Lower lobe of right lung (tissue), 2 donors: ENCODE measurements around the gene SCART1. TPM values are rescaled to one million over a fixed set of nuclear protein-coding genes. Genes with fewer than 3 reads are reported as not detected.

ENCODE experiments used
- ATAC-seq, 2 donors: fragments of 200-7000 bp; cut with Tn5 transposase; one replicate each; pipeline ENCODE4 v1.9.1; 2020 to 2022; ENCODE audit warnings: mild to moderate bottlenecking in 2 of 2, moderate library complexity in 2 of 2
- DNase-seq: peaks from one replicate; pipeline ENCODE4 v3.0.0-alpha.2; 2020
- H3K27ac ChIP-seq: fragments of 200-600 bp; one replicate; pipeline ENCODE4 v1.8.0; 2022
- H3K27me3 ChIP-seq: fragments of 200-600 bp; one replicate; pipeline ENCODE4 v1.8.0; 2022; ENCODE audit warnings: low read depth
- H3K36me3 ChIP-seq: fragments of 200-600 bp; one replicate; pipeline ENCODE4 v1.8.0; 2022; ENCODE audit warnings: mild to moderate bottlenecking
- H3K4me1 ChIP-seq: fragments of 200-600 bp; one replicate; pipeline ENCODE4 v1.8.0; 2022
- H3K4me3 ChIP-seq: fragments of 200-600 bp; one replicate; pipeline ENCODE4 v1.8.0; 2022; ENCODE audit warnings: mild to moderate bottlenecking
- H3K9me3 ChIP-seq: fragments of 200-600 bp; one replicate; pipeline ENCODE4 v1.8.0; 2022
- intact Hi-C: fragments of 100-400 bp; cut with DNase I; formaldehyde crosslinking; loops from one replicate; pipeline ENCODE4 v1.11.0; 2022
- total RNA-seq: library from RNA; stranded (reverse); fragmentation: NEBNext Ultra II Directional; extraction: Animal tissue kit (Norgen Biotek cat#: 25700); gene quantifications from one replicate; pipeline ENCODE4 v1.2.1, GENCODE V29; 2021
- TF ChIP-seq, protein P1 (sequence below): fragments of 200-600 bp; IDR thresholded peaks from one replicate; pipeline ENCODE4 v1.8.0; 2022; ENCODE audit warnings: antibody characterized with exemption, mild to moderate bottlenecking
- donor health status: DM: no; HTN: yes; CAD: no; lungs with severe emphysema.

The SCART1 gene
- total RNA-seq, 1 donor from 2014 or later = 2.4 TPM

DNA sequence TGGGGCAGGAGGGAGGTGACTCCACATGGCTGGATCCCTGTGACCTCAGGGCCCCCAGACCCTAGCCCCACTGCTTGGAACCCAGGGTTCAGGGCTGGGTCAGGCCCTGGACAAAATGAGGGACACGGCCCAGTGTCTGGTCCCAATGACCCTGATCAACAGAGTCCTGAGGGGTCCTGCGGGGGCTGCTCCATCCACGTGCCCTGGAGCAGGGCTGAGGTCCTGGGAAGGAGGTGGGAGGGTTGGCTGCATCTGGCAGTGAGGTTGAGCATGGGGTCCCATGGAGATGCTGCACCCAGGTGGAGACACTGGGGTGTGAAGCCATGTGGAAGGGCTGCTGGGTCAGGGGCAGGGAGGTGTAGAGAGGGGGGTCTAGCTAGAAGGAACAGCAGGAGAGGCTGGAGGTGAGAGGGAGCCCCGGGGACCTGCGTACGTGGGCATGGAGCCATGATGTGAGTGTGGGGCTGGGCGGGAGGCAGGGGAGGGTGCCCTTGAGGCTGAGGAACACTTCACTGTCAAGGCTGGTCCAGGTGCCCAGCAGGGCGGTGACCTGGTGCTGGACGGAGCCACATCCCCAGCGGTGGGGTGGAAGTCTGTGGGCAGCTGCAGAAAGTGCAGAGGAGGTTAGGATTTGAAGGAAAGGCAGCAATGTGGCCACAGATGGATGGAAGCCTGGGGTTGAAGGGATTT, 604 bp downstream of the SCART1 start:
- ATAC-seq = no peak
- TF ChIP-seq, protein P1, sequence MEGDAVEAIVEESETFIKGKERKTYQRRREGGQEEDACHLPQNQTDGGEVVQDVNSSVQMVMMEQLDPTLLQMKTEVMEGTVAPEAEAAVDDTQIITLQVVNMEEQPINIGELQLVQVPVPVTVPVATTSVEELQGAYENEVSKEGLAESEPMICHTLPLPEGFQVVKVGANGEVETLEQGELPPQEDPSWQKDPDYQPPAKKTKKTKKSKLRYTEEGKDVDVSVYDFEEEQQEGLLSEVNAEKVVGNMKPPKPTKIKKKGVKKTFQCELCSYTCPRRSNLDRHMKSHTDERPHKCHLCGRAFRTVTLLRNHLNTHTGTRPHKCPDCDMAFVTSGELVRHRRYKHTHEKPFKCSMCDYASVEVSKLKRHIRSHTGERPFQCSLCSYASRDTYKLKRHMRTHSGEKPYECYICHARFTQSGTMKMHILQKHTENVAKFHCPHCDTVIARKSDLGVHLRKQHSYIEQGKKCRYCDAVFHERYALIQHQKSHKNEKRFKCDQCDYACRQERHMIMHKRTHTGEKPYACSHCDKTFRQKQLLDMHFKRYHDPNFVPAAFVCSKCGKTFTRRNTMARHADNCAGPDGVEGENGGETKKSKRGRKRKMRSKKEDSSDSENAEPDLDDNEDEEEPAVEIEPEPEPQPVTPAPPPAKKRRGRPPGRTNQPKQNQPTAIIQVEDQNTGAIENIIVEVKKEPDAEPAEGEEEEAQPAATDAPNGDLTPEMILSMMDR = no peak
- Histone ChIP-seq H3K4me3 (no peak overlapping the region), H3K27me3 (no peaks in the 10 kb centered on the region), H3K27ac (no peak overlapping the region), H3K9me3 (no peaks in the 10 kb centered on the region), H3K36me3 (no peaks in the 10 kb centered on the region), H3K4me1 (no peaks in the 10 kb centered on the region)
- intact Hi-C loops = no loop called here
- no peak for DNase-seq

DNA sequence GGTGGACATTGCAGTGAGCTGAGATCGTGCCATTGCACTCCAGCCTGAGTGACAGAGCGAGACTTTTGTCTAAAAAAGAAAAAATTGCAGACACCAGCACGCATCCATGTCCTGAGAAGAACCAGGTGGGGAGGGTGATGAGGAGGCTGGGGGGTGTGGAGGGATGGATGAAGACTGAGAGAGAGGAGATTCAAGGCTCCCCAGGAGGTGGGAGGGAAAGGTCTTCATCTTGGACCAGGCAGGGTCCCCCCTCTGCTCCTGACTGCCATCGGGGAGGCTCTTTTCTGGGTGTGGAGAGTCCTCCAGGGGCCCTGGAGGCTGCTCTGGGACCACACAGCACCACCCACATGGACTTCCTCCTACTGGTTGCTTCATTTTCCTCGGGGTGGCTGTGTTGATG, 1.5 kb downstream of the SCART1 start:
- intact Hi-C loops = no loop called here
- no peak for ATAC-seq
- no peak for DNase-seq
- no peaks in the 10 kb centered on the region for H3K36me3 ChIP-seq
- no peaks in the 10 kb centered on the region for H3K9me3 ChIP-seq
- TF ChIP-seq, protein P1 = no peak
- H3K4me3 ChIP-seq = no peak overlapping the region
- H3K27me3 ChIP-seq = no peaks in the 10 kb centered on the region
- no peak overlapping the region for H3K27ac ChIP-seq
- no peaks in the 10 kb centered on the region for H3K4me1 ChIP-seq

- no peak for DNase-seq
- TF ChIP-seq, protein P1 = no peak
These were observed 1.9 kb downstream of the SCART1 start for GRCh38 chr10:133455611-133456031.

GRCh38 chr10:133456041-133456951, 2.6 kb downstream of the SCART1 start:
- no peaks in the 10 kb centered on the region for H3K4me1 ChIP-seq

More at GRCh38 chr10:133455611-133456031, 1.9 kb downstream of the SCART1 start:
- Histone ChIP-seq H3K36me3 (no peaks in the 10 kb centered on the region), H3K27ac (no peak overlapping the region), H3K27me3 (no peaks in the 10 kb centered on the region), H3K9me3 (no peaks in the 10 kb centered on the region), H3K4me1 (no peaks in the 10 kb centered on the region), H3K4me3 (no peak overlapping the region)
- intact Hi-C loops = no loop called here
- no peak for ATAC-seq

GRCh38 chr10:133457100-133457841, 3.5 kb downstream of the SCART1 start:
- ATAC-seq = no peak
- TF ChIP-seq, protein P1 = no peak
- Histone ChIP-seq H3K36me3 (no peaks in the 10 kb centered on the region), H3K27ac (no peak overlapping the region), H3K4me3 (no peak overlapping the region), H3K9me3 (no peaks in the 10 kb centered on the region), H3K4me1 (no peaks in the 10 kb centered on the region), H3K27me3 (no peaks in the 10 kb centered on the region)
- intact Hi-C loops = no loop called here
- DNase-seq = no peak

More at GRCh38 chr10:133456041-133456951, 2.6 kb downstream of the SCART1 start:
- Histone ChIP-seq H3K27me3 (no peaks in the 10 kb centered on the region), H3K4me3 (no peak overlapping the region), H3K9me3 (no peaks in the 10 kb centered on the region), H3K36me3 (no peaks in the 10 kb centered on the region), H3K27ac (no peak overlapping the region)
- DNase-seq (no peak), ATAC-seq (no peak)
- TF ChIP-seq, protein P1 = no peak
- intact Hi-C loops = no loop called here
